NCI-H2107 treated with DMSO at 0.1 percent for 48 hours (cell line): ENCODE data around the gene F13B.
"Not testable (repeated sequence)": the region's sequence is repeated elsewhere in the genome, so short reads cannot be mapped to it uniquely, and the experiment has no call there.

ENCODE experiments used
- DNase-seq: peaks from one replicate; lab custom pipeline; 2025; ENCODE audit not compliant: unreplicated experiment; lab: John Stamatoyannopoulos, UW

F13B gene

GRCh38 chr1:197066719-197067456, at the start of gene F13B:
Gene F13B, minus strand, starts transcription at chr1:197067260. Its CDS starts 37 bp downstream, at chr1:197067223.
- no peak for DNase-seq

GRCh38 chr1:197116156-197116555, 49.1 kb upstream of the F13B start:
- no peak for DNase-seq

- DNase-seq = no peak
Observed at GRCh38 chr1:197106869-197107268, 39.8 kb upstream of the F13B start.

DNA sequence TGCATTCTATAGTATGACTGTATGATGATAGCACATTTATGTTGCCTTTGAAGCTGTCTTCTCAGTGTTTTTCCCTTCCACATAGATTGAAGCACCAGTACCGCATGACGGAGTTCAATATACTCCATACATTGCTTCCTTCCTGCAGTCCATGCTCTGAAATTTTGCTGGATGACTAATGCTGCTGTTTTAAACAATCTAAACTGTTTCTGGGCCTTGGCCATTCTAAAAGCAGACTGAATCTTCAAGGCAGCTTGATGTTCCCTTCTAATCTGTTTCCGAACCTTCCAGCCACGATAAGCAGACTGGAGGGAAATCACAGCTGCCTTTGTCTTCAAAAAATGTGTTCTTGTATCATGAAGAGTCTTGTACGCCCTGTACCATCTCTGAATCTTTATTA, 36.2 kb upstream of the F13B start:
- DNase-seq = no peak

GRCh38 chr1:197101978-197102377, 34.9 kb upstream of the F13B start:
- DNase-seq = no peak

- no peak for DNase-seq
Observed at GRCh38 chr1:197100677-197101076, 33.6 kb upstream of the F13B start.

- DNase-seq = no peak
Observed at GRCh38 chr1:197099444-197099843, 32.4 kb upstream of the F13B start.

- DNase-seq = not testable (repeated sequence)
Observed at GRCh38 chr1:197096971-197097370, 29.9 kb upstream of the F13B start.

GRCh38 chr1:197096137-197096536, 29.1 kb upstream of the F13B start:
- no peak for DNase-seq

DNA sequence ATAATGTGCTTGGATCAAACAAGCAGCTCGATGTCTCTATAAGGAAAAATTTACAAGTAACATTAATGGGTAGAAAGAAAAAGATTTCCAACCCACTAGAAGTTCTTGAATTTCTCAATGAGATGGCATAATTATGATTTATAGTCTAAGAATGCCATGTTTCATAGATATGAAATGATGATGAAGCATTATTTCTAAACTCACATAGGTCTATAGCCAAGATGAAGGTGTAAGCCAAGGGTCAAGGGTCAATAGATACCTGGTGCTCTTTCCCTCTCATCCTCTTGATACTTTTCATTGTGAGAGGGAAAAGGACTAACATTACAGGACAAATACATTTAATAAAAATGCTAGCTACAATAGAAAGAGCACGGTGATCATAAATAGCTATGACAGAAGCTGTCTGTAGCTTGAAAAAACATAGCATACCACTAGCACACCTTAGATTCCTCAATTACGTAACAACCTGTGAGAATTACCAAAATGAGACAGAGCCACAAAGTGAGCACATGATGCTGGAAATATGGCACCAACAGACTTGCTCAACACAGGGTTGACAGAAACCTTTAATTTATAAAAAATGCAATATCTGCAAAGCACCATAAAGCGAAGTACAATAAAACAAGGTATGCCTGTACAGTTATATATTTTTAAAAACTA, 26.3 kb upstream of the F13B start:
- DNase-seq = no peak

DNA sequence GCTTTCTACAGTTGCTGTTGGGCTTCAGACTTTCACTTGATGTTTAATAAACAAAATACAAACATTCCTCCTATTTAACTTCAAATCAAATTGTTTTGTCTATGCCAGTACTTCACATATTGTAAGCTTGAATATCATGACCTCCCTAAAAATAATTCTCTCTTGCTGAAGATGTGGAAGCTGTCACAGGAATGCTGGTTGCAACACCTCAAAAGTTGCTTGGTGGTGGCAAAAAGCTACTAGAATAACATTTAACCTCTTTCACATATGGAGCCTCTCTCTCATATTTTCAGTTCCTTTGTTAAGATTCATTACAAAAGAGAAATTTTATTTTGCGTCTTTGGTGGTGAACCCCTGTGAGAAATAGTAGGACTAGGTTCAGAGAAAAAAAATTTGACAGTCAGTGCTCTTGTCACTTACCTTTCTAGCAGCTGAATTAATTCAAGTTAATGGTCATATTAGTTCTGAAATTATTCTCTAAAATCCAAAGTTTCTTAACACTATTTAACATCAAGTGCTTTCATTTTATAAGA, 25.5 kb upstream of the F13B start:
- no peak for DNase-seq

- no peak for DNase-seq
Observed at GRCh38 chr1:197083474-197083873, 16.4 kb upstream of the F13B start.

- DNase-seq = no peak
Observed at GRCh38 chr1:197081117-197081753, 14.2 kb upstream of the F13B start.

DNA sequence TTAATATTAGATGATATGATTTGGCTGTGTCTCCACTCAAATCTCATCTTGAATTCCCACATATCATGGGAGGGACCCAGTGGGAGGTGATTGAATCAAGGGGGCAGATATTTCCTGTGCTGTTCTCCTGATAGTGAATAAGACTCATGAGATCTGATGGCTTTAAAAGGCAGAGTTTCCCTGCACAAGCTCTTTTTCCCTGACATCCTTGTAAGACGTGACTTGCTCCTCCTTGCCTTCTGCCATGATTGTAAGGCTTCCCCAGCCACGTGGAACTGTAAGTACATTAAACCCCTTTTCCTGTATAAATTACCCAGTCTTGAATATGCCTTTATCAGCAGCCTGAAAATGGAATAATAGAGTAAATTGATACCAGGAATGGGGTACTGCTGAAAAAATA, 13.3 kb upstream of the F13B start:
- no peak for DNase-seq

- no peak for DNase-seq
Observed at GRCh38 chr1:197076585-197076984, 9.5 kb upstream of the F13B start.

GRCh38 chr1:197073978-197074377, 6.9 kb upstream of the F13B start:
- DNase-seq = no peak

DNA sequence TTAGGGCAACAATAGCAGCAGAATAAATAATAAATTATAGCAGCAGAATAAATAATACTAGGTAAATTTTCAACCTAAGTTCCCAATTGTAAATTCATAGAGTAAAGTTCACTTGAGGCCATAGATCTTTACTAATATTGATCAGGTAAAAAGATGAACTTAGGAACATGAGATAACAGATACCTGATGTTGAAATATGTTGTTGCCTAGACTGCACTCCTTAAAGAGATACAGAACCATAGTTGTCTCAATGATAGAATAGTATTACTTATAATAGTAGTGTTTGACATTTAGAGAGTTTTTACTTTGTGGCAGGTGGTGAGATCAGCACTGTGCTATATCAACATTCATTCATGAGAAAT, 378 bp upstream of the F13B start:
- DNase-seq = no peak

GRCh38 chr1:197066277-197066676, 783 bp downstream of the F13B start:
- no peak for DNase-seq

- DNase-seq = no peak
Observed at GRCh38 chr1:197065559-197065958, 1.5 kb downstream of the F13B start.

DNA sequence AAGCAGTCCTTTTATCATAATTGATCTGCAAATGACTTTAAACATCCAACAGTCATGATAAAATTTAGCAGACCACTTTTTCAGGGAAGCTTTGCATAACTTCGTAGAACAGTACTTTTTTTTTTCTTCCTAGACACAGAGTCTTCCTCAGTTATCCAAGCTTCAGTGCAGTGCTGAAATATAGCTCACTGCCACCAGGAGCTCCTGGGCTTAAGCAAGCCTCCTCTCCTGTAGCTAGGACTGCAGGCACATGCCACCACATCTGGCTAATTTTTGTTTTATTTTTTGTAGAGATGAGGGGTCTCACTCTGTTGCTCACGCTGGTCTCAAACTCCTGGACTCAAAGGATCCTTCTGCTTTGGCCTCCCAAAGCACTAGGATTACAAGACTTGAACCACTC, 3.8 kb downstream of the F13B start:
- no peak for DNase-seq

DNA sequence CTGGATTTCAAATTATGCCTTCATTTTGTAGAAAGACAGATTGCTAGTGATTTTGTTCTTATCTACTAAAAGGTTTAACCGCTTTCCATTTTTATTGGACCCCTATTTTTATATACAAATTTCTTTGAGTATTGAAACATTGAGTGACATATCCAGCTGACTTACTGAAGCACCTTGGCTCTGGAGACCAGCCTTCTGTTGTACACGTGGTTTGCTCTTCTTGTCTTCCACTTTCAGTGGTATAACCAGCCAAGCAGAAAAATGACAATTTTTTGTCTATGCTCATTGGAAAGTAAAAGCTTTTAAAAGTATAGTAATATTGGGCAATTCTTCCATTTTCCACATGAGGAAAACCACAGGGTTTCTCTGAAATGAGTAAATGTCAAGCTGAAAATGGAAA, 4.4 kb downstream of the F13B start:
- DNase-seq = no peak

DNA sequence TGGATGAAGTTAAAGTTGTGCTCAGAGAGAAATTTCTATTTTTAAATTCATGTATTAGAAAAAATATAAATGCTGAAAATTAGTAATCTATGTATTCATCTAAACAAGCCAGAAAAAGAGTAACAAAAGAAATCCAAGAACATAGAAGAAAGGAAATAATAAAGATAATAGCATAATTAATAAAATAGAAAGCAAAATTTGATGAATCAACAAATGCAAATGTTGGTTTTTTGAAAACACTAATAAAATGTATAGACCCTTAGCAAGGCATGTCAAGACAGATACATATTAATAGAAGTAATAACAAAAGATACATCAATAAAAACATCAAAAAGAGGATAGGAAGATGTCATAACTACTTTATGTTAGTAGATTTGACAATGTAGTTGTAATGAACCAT, 18.0 kb downstream of the F13B start:
- no peak for DNase-seq
